Osteoblast (primary cell): ENCODE measurements around the gene MIPOL1. TPM values are rescaled to one million over a fixed set of nuclear protein-coding genes. Genes with fewer than 3 reads are reported as not detected.

ENCODE experiments used
- DNase-seq: peaks from one replicate; pipeline ENCODE4 v3.0.0; 2011; ENCODE audit warnings: low spot score, mixed read lengths; ENCODE audit not compliant: insufficient read length; ENCODE audit errors: missing footprints
- H2AFZ ChIP-seq: 2 replicates; pipeline ENCODE4 v1.6.0; 2011; ENCODE audit warnings: mild to moderate bottlenecking, low read length
- H3K27ac ChIP-seq: 2 replicates; pipeline ENCODE4 v1.5.1; 2011; ENCODE audit warnings: mild to moderate bottlenecking, low read depth, low read length, moderate library complexity
- H3K27me3 ChIP-seq: 2 replicates; pipeline ENCODE4 v1.6.0; 2012; ENCODE audit warnings: mild to moderate bottlenecking, control low read depth, inconsistent platforms, low read length, moderate library complexity; ENCODE audit not compliant: insufficient read depth
- H3K36me3 ChIP-seq: 2 replicates; pipeline ENCODE4 v1.5.1; 2011; ENCODE audit warnings: mild to moderate bottlenecking, low read length, control low read depth, moderate library complexity; ENCODE audit not compliant: insufficient read depth
- H3K4me1 ChIP-seq: 2 replicates; pipeline ENCODE4 v1.5.1; 2011; ENCODE audit warnings: mild to moderate bottlenecking, low read length, control low read depth, moderate library complexity; ENCODE audit not compliant: insufficient read depth
- H3K4me2 ChIP-seq: 2 replicates; pipeline ENCODE4 v1.6.0; 2011; ENCODE audit warnings: mild to moderate bottlenecking, low read length; ENCODE audit not compliant: insufficient read depth
- H3K4me3 ChIP-seq: fragments of 200-600 bp; sonication (generic); 3 replicates; pipeline ENCODE4 v1.5.1; 2012; ENCODE audit warnings: mild to moderate bottlenecking, low read length, inconsistent platforms; ENCODE audit not compliant: insufficient read depth
- H3K79me2 ChIP-seq: 2 replicates; pipeline ENCODE4 v1.6.0; 2012; ENCODE audit warnings: mild to moderate bottlenecking, low read length, control low read depth, inconsistent platforms; ENCODE audit not compliant: insufficient read depth
- H3K9me3 ChIP-seq: 2 replicates; pipeline ENCODE4 v1.5.1; 2011; ENCODE audit warnings: low read depth, low read length, control low read depth
- H4K20me1 ChIP-seq: 2 replicates; pipeline ENCODE4 v1.6.0; 2012; ENCODE audit warnings: mild to moderate bottlenecking, low read length, control low read depth; ENCODE audit not compliant: insufficient read depth
- CTCF ChIP-seq: IDR thresholded peaks from 2 replicates; pipeline ENCODE4 v1.5.1; 2011; ENCODE audit warnings: mild to moderate bottlenecking, low read depth, low read length, moderate library complexity; ENCODE audit errors: extremely low read depth
- total RNA-seq: library from RNA; depleted of rRNA; stranded (reverse); fragments of >200 nt; gene quantifications from 2 replicates; pipeline ENCODE4 v1.2.3, GENCODE V29; 2012

The MIPOL1 gene
- total RNA-seq, 1 donor: 9.0 TPM

GRCh38 chr14:37168721-37169120, 29.0 kb upstream of the MIPOL1 start:
- peaks cover 6% of the 10 kb centered on the region for H3K4me1 ChIP-seq
- H3K27ac ChIP-seq: no peak overlapping the region
- no peak overlapping the region for H3K4me2 ChIP-seq
- no peak for DNase-seq
- H3K4me3 ChIP-seq: no peak overlapping the region
- H3K36me3 ChIP-seq: no peaks in the 10 kb centered on the region
- H2AFZ ChIP-seq: no peak overlapping the region
- H4K20me1 ChIP-seq: no peaks in the 10 kb centered on the region
- H3K9me3 ChIP-seq: no peaks in the 10 kb centered on the region
- no peaks in the 10 kb centered on the region for H3K79me2 ChIP-seq
- H3K27me3 ChIP-seq: no peaks in the 10 kb centered on the region
- no peak for TF ChIP-seq CTCF

- Histone ChIP-seq H3K36me3 (no peaks in the 10 kb centered on the region), H3K4me1 (peaks cover 6% of the 10 kb centered on the region), H3K4me2 (no peak overlapping the region), H3K79me2 (no peaks in the 10 kb centered on the region), H3K4me3 (no peak overlapping the region), H3K9me3 (no peaks in the 10 kb centered on the region), H4K20me1 (no peaks in the 10 kb centered on the region), H3K27ac (no peak overlapping the region), H2AFZ (no peak overlapping the region), H3K27me3 (no peaks in the 10 kb centered on the region)
- TF ChIP-seq CTCF: no peak
- DNase-seq: no peak
Observed at GRCh38 chr14:37170237-37170636, 27.5 kb upstream of the MIPOL1 start.

- Histone ChIP-seq H3K27ac (no peak overlapping the region), H3K4me3 (no peak overlapping the region), H3K36me3 (no peaks in the 10 kb centered on the region), H3K4me1 (peaks cover 6% of the 10 kb centered on the region), H3K27me3 (no peaks in the 10 kb centered on the region), H4K20me1 (no peaks in the 10 kb centered on the region), H3K9me3 (no peaks in the 10 kb centered on the region), H3K4me2 (no peak overlapping the region), H3K79me2 (no peaks in the 10 kb centered on the region), H2AFZ (no peak overlapping the region)
- TF ChIP-seq CTCF: no peak
- DNase-seq: no peak
Observed at GRCh38 chr14:37170993-37171392, 26.7 kb upstream of the MIPOL1 start.

- TF ChIP-seq CTCF: no peak
- Histone ChIP-seq H4K20me1 (no peaks in the 10 kb centered on the region), H2AFZ (peak overlapping the region; percentile 97), H3K4me1 (peaks cover 6% of the 10 kb centered on the region), H3K4me2 (peak overlapping the region; percentile 88), H3K27me3 (no peaks in the 10 kb centered on the region), H3K27ac (no peak overlapping the region), H3K36me3 (no peaks in the 10 kb centered on the region), H3K4me3 (peak overlapping the region; percentile 85), H3K9me3 (no peaks in the 10 kb centered on the region), H3K79me2 (no peaks in the 10 kb centered on the region)
- no peak for DNase-seq
Observed at GRCh38 chr14:37171678-37172023, 26.1 kb upstream of the MIPOL1 start.
